Right atrium auricular region (tissue), 2 donors: Measurements from ENCODE around the gene ANKRD39. TPM values are rescaled to one million over a fixed set of nuclear protein-coding genes. Genes with fewer than 3 reads are reported as not detected.

Experiments used
- DNase-seq: peaks from one replicate; pipeline ENCODE4 v3.0.0-alpha.2; 2019; ENCODE audit warnings: low spot score
- H3K27ac ChIP-seq, 2 donors: fragments of 200-600 bp; sonication (generic); 1 replicate in 1 of 2; 2 replicates in 1 of 2; pipeline ENCODE4 v1.5.1; 2016 to 2019
- H3K27me3 ChIP-seq, 2 donors: fragments of 200-600 bp; sonication (generic); one replicate each; pipeline versions ENCODE4 v1.5.1 to v1.6.0; 2017 to 2019
- H3K36me3 ChIP-seq: fragments of 200-600 bp; sonication (generic); one replicate; pipeline ENCODE4 v1.5.1; 2016
- H3K4me1 ChIP-seq, 2 donors: fragments of 200-600 bp; sonication (generic); one replicate each; pipeline versions ENCODE4 v1.5.1 to v1.6.0; 2017 to 2019
- H3K4me3 ChIP-seq, 2 donors: fragments of 200-600 bp; sonication (generic); 1 replicate in 1 of 2; 2 replicates in 1 of 2; pipeline ENCODE4 v1.5.1; 2017 to 2019; ENCODE audit warnings: mild to moderate bottlenecking in 1 of 2, moderate library complexity in 1 of 2
- H3K9me3 ChIP-seq, 2 donors: fragments of 200-600 bp; sonication (generic); one replicate each; pipeline ENCODE4 v1.5.1; 2019
- total RNA-seq, 2 donors: library from RNA; depleted of rRNA; stranded (reverse); fragments of >200 nt; gene quantifications; one replicate each; pipeline ENCODE4 v1.1.0, GENCODE V29; 2016
- TF ChIP-seq, protein P1 (sequence below), 2 donors: fragments of 200-600 bp; sonication (generic); IDR thresholded peaks; one replicate each; pipeline ENCODE4 v1.5.1; 2019; ENCODE audit warnings: antibody characterized with exemption in 2 of 2

Gene ANKRD39
- total RNA-seq, 2 donors from 2014 or later: 8.7 to 12.2 TPM

DNA sequence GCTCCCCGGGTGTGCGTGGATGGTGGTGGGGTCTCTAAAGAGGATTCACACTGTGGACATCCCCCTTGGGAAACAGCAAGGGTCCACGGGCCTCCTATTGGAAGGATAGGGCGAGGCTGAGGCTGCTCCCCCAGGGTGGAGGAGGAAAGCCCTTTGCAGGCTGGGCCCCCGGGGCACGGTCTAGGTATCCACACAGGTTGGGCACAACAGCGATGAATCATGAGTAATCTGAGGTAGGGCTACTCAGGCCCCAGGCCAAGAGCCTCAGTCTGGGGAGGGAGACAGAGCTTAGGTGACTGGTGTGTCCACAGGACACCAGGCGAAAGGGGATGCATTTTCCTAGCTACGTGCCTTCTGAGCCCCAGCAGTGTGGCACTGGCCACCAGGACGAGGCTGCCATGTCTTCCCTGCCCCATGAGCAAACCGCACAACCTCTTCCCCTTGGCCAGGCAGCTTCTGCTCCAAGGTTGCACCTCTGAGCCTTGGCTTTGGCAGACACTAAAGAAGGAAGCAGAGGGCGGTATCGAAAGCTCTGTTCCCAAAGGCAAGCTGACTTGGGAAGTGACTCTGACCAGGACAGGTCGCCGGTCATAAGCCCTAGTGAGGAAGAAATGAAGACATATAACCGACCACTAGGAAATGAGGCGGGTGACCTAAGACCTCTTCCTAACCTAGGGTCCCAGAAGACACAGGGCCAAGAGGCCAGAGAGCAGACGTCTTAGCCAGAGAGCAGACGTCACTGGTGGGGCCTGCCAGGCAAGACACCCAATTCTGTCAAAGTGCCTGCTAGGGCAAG, 26.7 kb upstream of the ANKRD39 start:
- H3K27me3 ChIP-seq: no peaks in the 10 kb centered on the region
- no peaks in the 10 kb centered on the region for H3K36me3 ChIP-seq
- no peak for DNase-seq
- no peak overlapping the region for H3K4me3 ChIP-seq
- H3K4me1 ChIP-seq: peaks cover 0 to 40% of the 10 kb centered on the region in 2 donors
- no peaks in the 10 kb centered on the region for H3K9me3 ChIP-seq
- no peak overlapping the region for H3K27ac ChIP-seq
- TF ChIP-seq, protein P1, sequence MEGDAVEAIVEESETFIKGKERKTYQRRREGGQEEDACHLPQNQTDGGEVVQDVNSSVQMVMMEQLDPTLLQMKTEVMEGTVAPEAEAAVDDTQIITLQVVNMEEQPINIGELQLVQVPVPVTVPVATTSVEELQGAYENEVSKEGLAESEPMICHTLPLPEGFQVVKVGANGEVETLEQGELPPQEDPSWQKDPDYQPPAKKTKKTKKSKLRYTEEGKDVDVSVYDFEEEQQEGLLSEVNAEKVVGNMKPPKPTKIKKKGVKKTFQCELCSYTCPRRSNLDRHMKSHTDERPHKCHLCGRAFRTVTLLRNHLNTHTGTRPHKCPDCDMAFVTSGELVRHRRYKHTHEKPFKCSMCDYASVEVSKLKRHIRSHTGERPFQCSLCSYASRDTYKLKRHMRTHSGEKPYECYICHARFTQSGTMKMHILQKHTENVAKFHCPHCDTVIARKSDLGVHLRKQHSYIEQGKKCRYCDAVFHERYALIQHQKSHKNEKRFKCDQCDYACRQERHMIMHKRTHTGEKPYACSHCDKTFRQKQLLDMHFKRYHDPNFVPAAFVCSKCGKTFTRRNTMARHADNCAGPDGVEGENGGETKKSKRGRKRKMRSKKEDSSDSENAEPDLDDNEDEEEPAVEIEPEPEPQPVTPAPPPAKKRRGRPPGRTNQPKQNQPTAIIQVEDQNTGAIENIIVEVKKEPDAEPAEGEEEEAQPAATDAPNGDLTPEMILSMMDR (IDR thresholded peaks at IDR 0.05): no peak

DNA sequence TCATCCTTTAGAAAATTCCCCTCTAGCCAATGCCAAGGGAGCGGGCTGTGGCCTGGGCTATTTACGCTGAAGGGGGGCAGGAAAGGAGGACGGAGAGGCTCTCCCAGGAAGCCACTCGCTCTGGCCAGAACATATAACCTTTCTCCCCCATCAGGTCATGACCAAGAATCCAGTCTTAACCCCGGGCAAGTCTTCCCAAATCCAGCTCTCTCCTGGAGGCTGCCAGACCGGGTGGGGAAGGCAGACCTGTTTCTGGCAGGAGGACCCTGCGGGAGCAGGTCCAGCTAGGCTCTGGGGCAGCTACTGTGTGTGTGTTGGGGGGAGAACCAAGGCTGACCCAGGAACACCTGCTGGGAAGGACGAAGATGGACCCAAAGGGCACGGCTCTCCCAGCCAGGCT, 25.5 kb upstream of the ANKRD39 start:
- TF ChIP-seq, protein P1 (IDR thresholded peaks at IDR 0.05): no peak
- no peaks in the 10 kb centered on the region for H3K9me3 ChIP-seq
- H3K4me1 ChIP-seq: peaks cover 0 to 34% of the 10 kb centered on the region in 2 donors
- no peaks in the 10 kb centered on the region for H3K27me3 ChIP-seq
- DNase-seq: no peak
- H3K4me3 ChIP-seq: no peak overlapping the region
- no peak overlapping the region for H3K27ac ChIP-seq
- no peaks in the 10 kb centered on the region for H3K36me3 ChIP-seq

DNA sequence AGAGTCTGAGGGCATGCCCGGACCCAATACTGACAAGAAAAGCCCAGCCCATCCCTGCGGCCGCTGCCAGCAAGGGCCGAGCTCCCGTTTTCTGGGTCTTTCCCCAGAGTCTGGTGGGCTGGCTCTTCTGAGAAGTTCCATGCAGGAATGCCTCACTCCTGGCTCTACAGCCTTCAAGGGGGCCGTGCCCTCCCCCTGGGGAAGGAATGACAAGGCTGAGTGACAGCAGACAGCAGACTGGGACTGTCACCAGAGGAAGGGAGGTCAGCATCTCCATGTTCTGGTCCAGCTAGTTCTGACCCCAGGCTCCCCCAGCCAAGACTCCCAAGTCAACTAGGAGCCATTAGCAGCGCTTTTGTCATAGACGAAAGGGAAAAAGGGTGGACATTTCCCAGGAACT, 25.1 kb upstream of the ANKRD39 start:
- Histone ChIP-seq H3K27me3 (no peaks in the 10 kb centered on the region), H3K36me3 (no peaks in the 10 kb centered on the region), H3K27ac (no peak overlapping the region), H3K4me1 (peaks cover 0 to 30% of the 10 kb centered on the region in 2 donors), H3K4me3 (no peak overlapping the region), H3K9me3 (no peaks in the 10 kb centered on the region)
- TF ChIP-seq, protein P1 (IDR thresholded peaks at IDR 0.05): no peak
- DNase-seq: no peak

DNA sequence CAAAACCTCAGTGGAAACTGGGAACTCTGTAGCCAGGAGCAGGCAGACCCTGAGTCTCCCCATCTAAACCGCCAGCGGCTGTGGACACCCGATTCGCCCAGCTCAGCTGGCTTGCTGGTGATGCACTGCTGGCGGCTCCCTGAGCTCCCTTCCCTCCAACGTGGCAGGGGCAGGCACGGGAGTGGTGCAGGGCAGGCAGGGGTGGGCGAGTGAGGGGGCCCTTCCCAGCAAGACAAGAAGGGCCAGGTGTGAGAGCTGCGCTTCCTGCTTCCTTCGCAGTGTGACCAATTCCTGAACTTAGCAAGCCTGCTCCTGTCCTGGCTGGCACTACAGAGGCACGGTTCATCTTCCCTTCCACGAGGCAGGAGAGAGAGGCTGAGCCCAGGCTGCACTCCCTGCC, 24.4 kb upstream of the ANKRD39 start:
- Histone ChIP-seq H3K27ac (no peak overlapping the region), H3K4me1 (peaks cover 0 to 23% of the 10 kb centered on the region in 2 donors), H3K36me3 (no peaks in the 10 kb centered on the region), H3K27me3 (no peaks in the 10 kb centered on the region), H3K4me3 (no peak overlapping the region), H3K9me3 (no peaks in the 10 kb centered on the region)
- DNase-seq: no peak
- TF ChIP-seq, protein P1 (IDR thresholded peaks at IDR 0.05): no peak

DNA sequence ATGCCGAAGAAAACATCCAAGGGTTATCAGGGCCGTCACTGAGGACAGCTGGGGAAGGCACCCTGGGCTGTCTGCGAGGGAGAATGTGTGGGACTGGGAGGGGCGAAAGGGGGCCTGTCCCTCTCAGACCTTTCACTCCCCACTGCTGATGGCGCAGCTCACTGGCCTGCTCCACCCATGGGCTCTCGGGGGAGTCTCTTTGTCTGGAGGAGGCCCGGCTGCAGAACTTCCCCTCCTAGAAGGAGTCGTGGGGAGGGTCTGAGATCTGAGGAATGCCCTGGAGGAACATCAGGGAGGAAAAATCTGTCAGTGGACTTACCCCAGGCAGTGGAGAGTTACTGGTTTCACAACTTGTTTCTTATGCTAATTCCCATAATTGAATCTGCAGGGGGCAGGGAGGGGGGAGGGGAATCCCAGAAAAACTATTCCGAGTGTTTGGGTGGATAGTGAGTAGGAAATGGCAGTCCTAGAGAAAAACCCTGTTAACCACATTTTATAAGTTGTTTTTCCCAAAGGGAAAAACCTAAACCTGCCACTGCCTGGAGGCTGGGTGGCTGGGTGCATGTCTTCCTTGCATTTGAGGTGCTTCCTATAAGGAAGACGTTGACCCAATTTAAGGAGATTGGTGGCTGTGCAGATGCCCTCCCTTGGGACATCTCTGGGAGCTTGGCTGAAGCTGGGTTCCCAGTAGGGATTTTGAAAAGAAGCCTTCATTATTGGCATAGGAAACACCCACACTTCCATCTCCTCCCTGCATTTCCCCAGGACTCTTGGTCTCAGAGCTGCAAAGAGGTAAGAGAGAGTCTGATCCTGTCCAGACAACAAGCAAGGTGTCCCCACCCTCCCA, 23.8 kb upstream of the ANKRD39 start:
- Histone ChIP-seq H3K4me1 (peaks cover 0 to 16% of the 10 kb centered on the region in 2 donors), H3K27me3 (no peaks in the 10 kb centered on the region), H3K4me3 (no peak overlapping the region), H3K9me3 (no peaks in the 10 kb centered on the region), H3K27ac (no peak overlapping the region), H3K36me3 (no peaks in the 10 kb centered on the region)
- TF ChIP-seq, protein P1 (IDR thresholded peaks at IDR 0.05): no peak
- DNase-seq: no peak
